ENCODE data around the gene BIN1.

GRCh38 chr2:127122361-127123027 lies 15.5 kb upstream of the BIN1 start:
- TF ChIP-seq POLR2AphosphoS5 (IDR thresholded peaks at IDR 0.05) (no peak), EP300 (IDR thresholded peaks at IDR 0.05; ENCODE audit: low read depth) (no peak), CTCF (IDR thresholded peaks at IDR 0.05) (no peak), POLR2A (IDR thresholded peaks at IDR 0.05) (no peak)

All from transverse colon (tissue), 4 donors.